NT2/D1 (cell line): ENCODE data around the gene ENDOV.

Experiments
- YY1 ChIP-seq: IDR thresholded peaks from 2 replicates; pipeline ENCODE4 v1.6.1; 2011; ENCODE audit not compliant: insufficient read length, insufficient read depth
- ZNF274 ChIP-seq: IDR thresholded peaks from 2 replicates; pipeline ENCODE4 v1.6.1; 2011; ENCODE audit warnings: mild to moderate bottlenecking, low read depth, low read length

GRCh38 chr17:80466188-80466705, 51.3 kb downstream of the ENDOV start:
- TF ChIP-seq YY1, result no peak
- no peak for TF ChIP-seq ZNF274
